K562 (cell line): Measurements from ENCODE around the gene SH3BP5. TPM values are rescaled to one million over a fixed set of nuclear protein-coding genes. Genes with fewer than 3 reads are reported as not detected.
A peak's percentile ranks its signal among the peaks of the same experiment; 100 is the strongest.

Source experiments
- ID3 ChIP-seq, 2 experiments: fragments of 250-450 bp in 1 of 2; fragments of 450-650 bp in 1 of 2; sonication (Bioruptor Pico) in 1 of 2; IDR thresholded peaks; 2 replicates each; pipeline versions ENCODE4 v1.6.1 to v1.8.0; 2016 to 2021; ENCODE audit warnings: mild to moderate bottlenecking in 2 of 2, moderate library complexity in 2 of 2, missing compliant biosample characterization in 1 of 2, missing genetic modification characterization in 1 of 2
- MGA ChIP-seq: fragments of 450-650 bp; IDR thresholded peaks from 2 replicates; pipeline ENCODE4 v1.6.1; 2016; ENCODE audit warnings: mild to moderate bottlenecking, moderate library complexity
- SREBF2 ChIP-seq: sonication (generic); formaldehyde crosslinking; IDR thresholded peaks from 2 replicates; pipeline ENCODE4 v1.4.0; 2020; ENCODE audit warnings: mild to moderate bottlenecking, missing genetic modification reagents
- SUPT5H ChIP-seq: fragments of 450-650 bp; IDR thresholded peaks from 2 replicates; pipeline ENCODE4 v1.6.1; 2016
- ZNF407 ChIP-seq: fragments of 450-650 bp; IDR thresholded peaks from 2 replicates; pipeline ENCODE4 v1.6.1; 2016; ENCODE audit warnings: low read depth
- ZNF764 ChIP-seq: fragments of 250-450 bp; sonication (Bioruptor Pico); IDR thresholded peaks from 2 replicates; pipeline ENCODE4 v1.4.0; 2020; ENCODE audit warnings: low read depth, mild to moderate bottlenecking, moderate library complexity
- polyA plus RNA-seq, 8 experiments: library from polyadenylated mRNA; depleted of rRNA in 4 of 8; stranded (reverse) in 5 of 8; unstranded in 3 of 8; fragments of >200 nt; fragmentation: Nextera tagmentation in 2 of 8; fragmentation: Illumina TruSeq in 1 of 8; extraction: Ambion mirVana in 2 of 8; extraction: Trizol in 1 of 8; gene quantifications; 2 replicates each; pipeline versions ENCODE4 v1.2.1 to v1.2.3, GENCODE V29; 2011 to 2014; ENCODE audit warnings: inconsistent platforms in 1 of 8, missing spikeins in 1 of 8
- total RNA-seq, 7 experiments: library from RNA; depleted of rRNA in 6 of 7; stranded (reverse); fragments of >200 nt in 6 of 7; fragmentation: Illumina TruSeq in 2 of 7; extraction: Trizol in 2 of 7; gene quantifications; 2 replicates each; pipeline versions ENCODE4 v1.2.1 to v1.2.3, GENCODE V29; 2011 to 2021; ENCODE audit warnings: low replicate concordance in 1 of 7

The SH3BP5 gene
- total and polyA plus RNA-seq, 9 of the 15 experiments (the other 6 are each of a cell fraction or from before 2014, with no cell fraction given) = 2.9 to 29.0 (median 14.9) TPM

- TF ChIP-seq MGA = peak; percentile 83
- no peak for TF ChIP-seq ID3 (CRISPR knock-in tag; IDR thresholded peaks at IDR 0.05)
- peak; percentile 41; the same call in 1 of the 2 replicates for TF ChIP-seq ID3 (tag; IDR thresholded peaks at IDR 0.05)
- no peak for TF ChIP-seq SUPT5H
- no peak for TF ChIP-seq ZNF764 (CRISPR knock-in tag)
- no peak for TF ChIP-seq SREBF2
- TF ChIP-seq ZNF407 = no peak
Observed at GRCh38 chr3:15345608-15346137, 13.3 kb upstream of the SH3BP5 start (continued).
